ENCODE results near the gene DACH1.

Gene DACH1

GRCh38 chr13:71583581-71583980 is 283.4 kb downstream of the DACH1 start:
- no peak overlapping the region for H3K4me3 ChIP-seq (ENCODE audit: low read length in 2 of 2)
- H3K27me3 ChIP-seq (ENCODE audit: control insufficient read depth in 2 of 2, insufficient read depth in 2 of 2, low read length in 2 of 2), result no peaks in the 10 kb centered on the region
- H3K36me3 ChIP-seq (ENCODE audit: control insufficient read depth in 2 of 2, insufficient read depth in 2 of 2, low read length in 2 of 2), result no peaks in the 10 kb centered on the region
- no peak overlapping the region for H3K9ac ChIP-seq (ENCODE audit: low read depth in 1 of 2, low read length in 2 of 2)
- no peaks in the 10 kb centered on the region for H3K9me3 ChIP-seq (ENCODE audit: control insufficient read depth in 2 of 2, low read length in 2 of 2)
- no peaks in the 10 kb centered on the region for H3K4me1 ChIP-seq (ENCODE audit: control insufficient read depth in 2 of 2, insufficient read depth in 2 of 2, low read length in 2 of 2)
- no peak overlapping the region for H3K27ac ChIP-seq (ENCODE audit: low read depth in 2 of 2, low read length in 2 of 2)

GRCh38 chr13:71580614-71581013 is 286.4 kb downstream of the DACH1 start:
- H3K9ac ChIP-seq (ENCODE audit: low read depth in 1 of 2, low read length in 2 of 2), result no peak overlapping the region
- no peak overlapping the region for H3K27ac ChIP-seq (ENCODE audit: low read depth in 2 of 2, low read length in 2 of 2)
- H3K4me1 ChIP-seq (ENCODE audit: control insufficient read depth in 2 of 2, insufficient read depth in 2 of 2, low read length in 2 of 2), result no peaks in the 10 kb centered on the region
- no peaks in the 10 kb centered on the region for H3K36me3 ChIP-seq (ENCODE audit: control insufficient read depth in 2 of 2, insufficient read depth in 2 of 2, low read length in 2 of 2)
- H3K27me3 ChIP-seq (ENCODE audit: control insufficient read depth in 2 of 2, insufficient read depth in 2 of 2, low read length in 2 of 2), result no peaks in the 10 kb centered on the region
- no peak overlapping the region for H3K4me3 ChIP-seq (ENCODE audit: low read length in 2 of 2)
- H3K9me3 ChIP-seq (ENCODE audit: control insufficient read depth in 2 of 2, low read length in 2 of 2), result no peaks in the 10 kb centered on the region

GRCh38 chr13:71578048-71578447 is 289.0 kb downstream of the DACH1 start:
- H3K4me3 ChIP-seq (ENCODE audit: low read length in 2 of 2), result no peak overlapping the region
- no peak overlapping the region for H3K27ac ChIP-seq (ENCODE audit: low read depth in 2 of 2, low read length in 2 of 2)
- no peaks in the 10 kb centered on the region for H3K27me3 ChIP-seq (ENCODE audit: control insufficient read depth in 2 of 2, insufficient read depth in 2 of 2, low read length in 2 of 2)
- no peaks in the 10 kb centered on the region for H3K36me3 ChIP-seq (ENCODE audit: control insufficient read depth in 2 of 2, insufficient read depth in 2 of 2, low read length in 2 of 2)
- H3K9me3 ChIP-seq (ENCODE audit: control insufficient read depth in 2 of 2, low read length in 2 of 2), result no peaks in the 10 kb centered on the region
- no peaks in the 10 kb centered on the region for H3K4me1 ChIP-seq (ENCODE audit: control insufficient read depth in 2 of 2, insufficient read depth in 2 of 2, low read length in 2 of 2)
- H3K9ac ChIP-seq (ENCODE audit: low read depth in 1 of 2, low read length in 2 of 2), result no peak overlapping the region

GRCh38 chr13:71577127-71577526 is 289.9 kb downstream of the DACH1 start:
- Histone ChIP-seq H3K9ac (ENCODE audit: low read depth in 1 of 2, low read length in 2 of 2) (no peak overlapping the region), H3K27me3 (ENCODE audit: control insufficient read depth in 2 of 2, insufficient read depth in 2 of 2, low read length in 2 of 2) (no peaks in the 10 kb centered on the region), H3K9me3 (ENCODE audit: control insufficient read depth in 2 of 2, low read length in 2 of 2) (no peaks in the 10 kb centered on the region), H3K36me3 (ENCODE audit: control insufficient read depth in 2 of 2, insufficient read depth in 2 of 2, low read length in 2 of 2) (no peaks in the 10 kb centered on the region), H3K27ac (ENCODE audit: low read depth in 2 of 2, low read length in 2 of 2) (no peak overlapping the region), H3K4me3 (ENCODE audit: low read length in 2 of 2) (no peak overlapping the region), H3K4me1 (ENCODE audit: control insufficient read depth in 2 of 2, insufficient read depth in 2 of 2, low read length in 2 of 2) (no peaks in the 10 kb centered on the region)

- Histone ChIP-seq H3K27me3 (ENCODE audit: control insufficient read depth in 2 of 2, insufficient read depth in 2 of 2, low read length in 2 of 2) (no peaks in the 10 kb centered on the region), H3K27ac (ENCODE audit: low read depth in 2 of 2, low read length in 2 of 2) (no peak overlapping the region), H3K4me3 (ENCODE audit: low read length in 2 of 2) (no peak overlapping the region), H3K9me3 (ENCODE audit: control insufficient read depth in 2 of 2, low read length in 2 of 2) (no peaks in the 10 kb centered on the region), H3K4me1 (ENCODE audit: control insufficient read depth in 2 of 2, insufficient read depth in 2 of 2, low read length in 2 of 2) (no peaks in the 10 kb centered on the region), H3K36me3 (ENCODE audit: control insufficient read depth in 2 of 2, insufficient read depth in 2 of 2, low read length in 2 of 2) (no peaks in the 10 kb centered on the region), H3K9ac (ENCODE audit: low read depth in 1 of 2, low read length in 2 of 2) (no peak overlapping the region)
Measured at GRCh38 chr13:71576571-71576970, 290.4 kb downstream of the DACH1 start.

- no peaks in the 10 kb centered on the region for H3K27me3 ChIP-seq (ENCODE audit: control insufficient read depth in 2 of 2, insufficient read depth in 2 of 2, low read length in 2 of 2)
- no peaks in the 10 kb centered on the region for H3K4me1 ChIP-seq (ENCODE audit: control insufficient read depth in 2 of 2, insufficient read depth in 2 of 2, low read length in 2 of 2)
- H3K4me3 ChIP-seq (ENCODE audit: low read length in 2 of 2), result no peak overlapping the region
- no peak overlapping the region for H3K9ac ChIP-seq (ENCODE audit: low read depth in 1 of 2, low read length in 2 of 2)
- no peaks in the 10 kb centered on the region for H3K36me3 ChIP-seq (ENCODE audit: control insufficient read depth in 2 of 2, insufficient read depth in 2 of 2, low read length in 2 of 2)
- no peaks in the 10 kb centered on the region for H3K9me3 ChIP-seq (ENCODE audit: control insufficient read depth in 2 of 2, low read length in 2 of 2)
- H3K27ac ChIP-seq (ENCODE audit: low read depth in 2 of 2, low read length in 2 of 2), result no peak overlapping the region
Measured at GRCh38 chr13:71546881-71547280, 320.1 kb downstream of the DACH1 start.

- Histone ChIP-seq H3K27ac (ENCODE audit: low read depth in 2 of 2, low read length in 2 of 2) (no peak overlapping the region), H3K36me3 (ENCODE audit: control insufficient read depth in 2 of 2, insufficient read depth in 2 of 2, low read length in 2 of 2) (no peaks in the 10 kb centered on the region), H3K4me1 (ENCODE audit: control insufficient read depth in 2 of 2, insufficient read depth in 2 of 2, low read length in 2 of 2) (no peaks in the 10 kb centered on the region), H3K27me3 (ENCODE audit: control insufficient read depth in 2 of 2, insufficient read depth in 2 of 2, low read length in 2 of 2) (no peaks in the 10 kb centered on the region), H3K9me3 (ENCODE audit: control insufficient read depth in 2 of 2, low read length in 2 of 2) (no peaks in the 10 kb centered on the region), H3K4me3 (ENCODE audit: low read length in 2 of 2) (no peak overlapping the region), H3K9ac (ENCODE audit: low read depth in 1 of 2, low read length in 2 of 2) (no peak overlapping the region)
Measured at GRCh38 chr13:71540098-71540497, 326.9 kb downstream of the DACH1 start.

GRCh38 chr13:71536201-71536600 is 330.8 kb downstream of the DACH1 start:
- no peaks in the 10 kb centered on the region for H3K9me3 ChIP-seq (ENCODE audit: control insufficient read depth in 2 of 2, low read length in 2 of 2)
- H3K9ac ChIP-seq (ENCODE audit: low read depth in 1 of 2, low read length in 2 of 2), result no peak overlapping the region
- no peaks in the 10 kb centered on the region for H3K27me3 ChIP-seq (ENCODE audit: control insufficient read depth in 2 of 2, insufficient read depth in 2 of 2, low read length in 2 of 2)
- no peaks in the 10 kb centered on the region for H3K36me3 ChIP-seq (ENCODE audit: control insufficient read depth in 2 of 2, insufficient read depth in 2 of 2, low read length in 2 of 2)
- no peak overlapping the region for H3K4me3 ChIP-seq (ENCODE audit: low read length in 2 of 2)
- no peak overlapping the region for H3K27ac ChIP-seq (ENCODE audit: low read depth in 2 of 2, low read length in 2 of 2)
- no peaks in the 10 kb centered on the region for H3K4me1 ChIP-seq (ENCODE audit: control insufficient read depth in 2 of 2, insufficient read depth in 2 of 2, low read length in 2 of 2)

- Histone ChIP-seq H3K36me3 (ENCODE audit: control insufficient read depth in 2 of 2, insufficient read depth in 2 of 2, low read length in 2 of 2) (no peaks in the 10 kb centered on the region), H3K27me3 (ENCODE audit: control insufficient read depth in 2 of 2, insufficient read depth in 2 of 2, low read length in 2 of 2) (no peaks in the 10 kb centered on the region), H3K9ac (ENCODE audit: low read depth in 1 of 2, low read length in 2 of 2) (no peak overlapping the region), H3K4me1 (ENCODE audit: control insufficient read depth in 2 of 2, insufficient read depth in 2 of 2, low read length in 2 of 2) (no peaks in the 10 kb centered on the region), H3K4me3 (ENCODE audit: low read length in 2 of 2) (no peak overlapping the region), H3K9me3 (ENCODE audit: control insufficient read depth in 2 of 2, low read length in 2 of 2) (no peaks in the 10 kb centered on the region), H3K27ac (ENCODE audit: low read depth in 2 of 2, low read length in 2 of 2) (no peak overlapping the region)
Measured at GRCh38 chr13:71524613-71525304, 342.2 kb downstream of the DACH1 start.

GRCh38 chr13:71524245-71524612 is 342.8 kb downstream of the DACH1 start:
- no peak overlapping the region for H3K9ac ChIP-seq (ENCODE audit: low read depth in 1 of 2, low read length in 2 of 2)
- no peak overlapping the region for H3K4me3 ChIP-seq (ENCODE audit: low read length in 2 of 2)
- H3K9me3 ChIP-seq (ENCODE audit: control insufficient read depth in 2 of 2, low read length in 2 of 2), result no peaks in the 10 kb centered on the region
- no peaks in the 10 kb centered on the region for H3K36me3 ChIP-seq (ENCODE audit: control insufficient read depth in 2 of 2, insufficient read depth in 2 of 2, low read length in 2 of 2)
- H3K27me3 ChIP-seq (ENCODE audit: control insufficient read depth in 2 of 2, insufficient read depth in 2 of 2, low read length in 2 of 2), result no peaks in the 10 kb centered on the region
- no peak overlapping the region for H3K27ac ChIP-seq (ENCODE audit: low read depth in 2 of 2, low read length in 2 of 2)
- no peaks in the 10 kb centered on the region for H3K4me1 ChIP-seq (ENCODE audit: control insufficient read depth in 2 of 2, insufficient read depth in 2 of 2, low read length in 2 of 2)
